NCI-H345 treated with DMSO at 0.1 percent for 48 hours (cell line): ENCODE results near the gene BMPR2.
"Not testable (repeated sequence)": the region's sequence is repeated elsewhere in the genome, so short reads cannot be mapped to it uniquely, and the experiment has no call there.

Experiments
- DNase-seq: peaks from one replicate; lab custom pipeline; 2025; ENCODE audit not compliant: unreplicated experiment; lab: John Stamatoyannopoulos, UW

The BMPR2 gene

GRCh38 chr2:202444000-202444399 is 67.9 kb downstream of the BMPR2 start:
- no peak for DNase-seq

- DNase-seq, result no peak
Measured at GRCh38 chr2:202449344-202449743, 73.2 kb downstream of the BMPR2 start.

- no peak for DNase-seq
Measured at GRCh38 chr2:202450785-202451184, 74.7 kb downstream of the BMPR2 start.

GRCh38 chr2:202452744-202453143 is 76.6 kb downstream of the BMPR2 start:
- no peak for DNase-seq

GRCh38 chr2:202454536-202454935 is 78.4 kb downstream of the BMPR2 start:
- DNase-seq, result no peak

GRCh38 chr2:202455114-202455513 is 79.0 kb downstream of the BMPR2 start:
- no peak for DNase-seq

- DNase-seq, result no peak
Measured at GRCh38 chr2:202460119-202460518, 84.0 kb downstream of the BMPR2 start.

- no peak for DNase-seq
Measured at GRCh38 chr2:202479090-202479489, 103.0 kb downstream of the BMPR2 start.

- no peak for DNase-seq
Measured at GRCh38 chr2:202479610-202480009, 103.5 kb downstream of the BMPR2 start.

GRCh38 chr2:202486351-202486750 is 110.2 kb downstream of the BMPR2 start:
- DNase-seq, result no peak

GRCh38 chr2:202488671-202489070 is 112.5 kb downstream of the BMPR2 start:
- no peak for DNase-seq

GRCh38 chr2:202490479-202490878 is 114.4 kb downstream of the BMPR2 start:
- DNase-seq, result no peak

- no peak for DNase-seq
Measured at GRCh38 chr2:202491514-202491913, 115.4 kb downstream of the BMPR2 start.

GRCh38 chr2:202494300-202495229 is 118.4 kb downstream of the BMPR2 start:
- no peak for DNase-seq

GRCh38 chr2:202495230-202495604 is 119.1 kb downstream of the BMPR2 start:
- no peak for DNase-seq

GRCh38 chr2:202496835-202497472 is 120.8 kb downstream of the BMPR2 start:
- not testable (repeated sequence) for DNase-seq

GRCh38 chr2:202497473-202497866 is 121.3 kb downstream of the BMPR2 start:
- DNase-seq, result not testable (repeated sequence)

- DNase-seq, result not testable (repeated sequence)
Measured at GRCh38 chr2:202499841-202500240, 123.7 kb downstream of the BMPR2 start.

- DNase-seq, result not testable (repeated sequence)
Measured at GRCh38 chr2:202503276-202503675, 127.1 kb downstream of the BMPR2 start.

GRCh38 chr2:202508686-202509085 is 132.6 kb downstream of the BMPR2 start:
- DNase-seq, result no peak

GRCh38 chr2:202510911-202511310 is 134.8 kb downstream of the BMPR2 start:
- DNase-seq, result no peak

GRCh38 chr2:202512176-202512575 is 136.0 kb downstream of the BMPR2 start:
- no peak for DNase-seq
